Ramos (cell line): ENCODE data around the gene PSMC5.
"Not testable (repeated sequence)": the region's sequence is repeated elsewhere in the genome, so short reads cannot be mapped to it uniquely, and the experiment has no call there.

ENCODE experiments used
- in situ Hi-C: fragments of 300-500 bp; cut with MboI; formaldehyde crosslinking; loops from one replicate; pipeline ENCODE4 v1.14.3; 2022; ENCODE audit warnings: low sequenced_read_pairs; ENCODE audit not compliant: unreplicated experiment

The PSMC5 gene

GRCh38 chr17:63859257-63859656, 32.0 kb downstream of the PSMC5 start:
- in situ Hi-C loops, result loop anchor here (25.0 kb wide), 1 partner anchor 422 kb away; the partner anchor contains the start of gene CYB561

- in situ Hi-C loops, result loop anchor here (25.0 kb wide), 1 partner anchor 429 kb away; the partner anchor contains the start of gene CYB561
Observed at GRCh38 chr17:63866625-63867024, 39.4 kb downstream of the PSMC5 start.

- in situ Hi-C loops, result loop anchor here (25.0 kb wide), 1 partner anchor 432 kb away; the partner anchor contains the start of gene CYB561
Observed at GRCh38 chr17:63869491-63870291, 42.5 kb downstream of the PSMC5 start.

- in situ Hi-C loops, result loop anchor here (25.0 kb wide), 1 partner anchor 433 kb away; the partner anchor contains the start of gene CYB561
Observed at GRCh38 chr17:63870292-63870665, 43.0 kb downstream of the PSMC5 start.

- in situ Hi-C loops, result loop anchor here (25.0 kb wide), 1 partner anchor 435 kb away; the partner anchor contains the start of gene CYB561
Observed at GRCh38 chr17:63871646-63872365, 44.6 kb downstream of the PSMC5 start.

- in situ Hi-C loops, result loop anchor here (25.0 kb wide), 1 partner anchor 436 kb away; the partner anchor contains the start of gene CYB561
Observed at GRCh38 chr17:63873577-63873976, 46.3 kb downstream of the PSMC5 start, which contains the start of gene CSH2. TSS of gene CSH2 (minus strand) at chr17:63873677. CDS start at chr17:63873614, 63 bp downstream.

GRCh38 chr17:63874061-63874626, 46.9 kb downstream of the PSMC5 start:
- in situ Hi-C loops, result loop anchor here (25.0 kb wide), 1 partner anchor 437 kb away; the partner anchor contains the start of gene CYB561

- in situ Hi-C loops, result loop anchor here (25.0 kb wide), 1 partner anchor 437 kb away; the partner anchor contains the start of gene CYB561
Observed at GRCh38 chr17:63874693-63875092, 47.5 kb downstream of the PSMC5 start.

GRCh38 chr17:63878413-63878812, 51.2 kb downstream of the PSMC5 start:
- in situ Hi-C loops, result not testable (repeated sequence)

GRCh38 chr17:63880706-63881105, 53.5 kb downstream of the PSMC5 start:
- in situ Hi-C loops, result loop anchor here (10.0 kb wide), 1 partner anchor 404 kb away; no protein-coding TSS in a partner anchor

- in situ Hi-C loops, result loop anchor here (10.0 kb wide), 1 partner anchor 403 kb away; no protein-coding TSS in a partner anchor
Observed at GRCh38 chr17:63881337-63881736, 54.1 kb downstream of the PSMC5 start.
